Limb (tissue), 2 donors: Measurements from ENCODE around the gene RCE1.

Experiments used
- DNase-seq, 2 donors: peaks; one replicate each; pipeline ENCODE4 v3.0.0-alpha.2; 2016; ENCODE audit errors: extremely low spot score in 2 of 2

The RCE1 gene

DNA sequence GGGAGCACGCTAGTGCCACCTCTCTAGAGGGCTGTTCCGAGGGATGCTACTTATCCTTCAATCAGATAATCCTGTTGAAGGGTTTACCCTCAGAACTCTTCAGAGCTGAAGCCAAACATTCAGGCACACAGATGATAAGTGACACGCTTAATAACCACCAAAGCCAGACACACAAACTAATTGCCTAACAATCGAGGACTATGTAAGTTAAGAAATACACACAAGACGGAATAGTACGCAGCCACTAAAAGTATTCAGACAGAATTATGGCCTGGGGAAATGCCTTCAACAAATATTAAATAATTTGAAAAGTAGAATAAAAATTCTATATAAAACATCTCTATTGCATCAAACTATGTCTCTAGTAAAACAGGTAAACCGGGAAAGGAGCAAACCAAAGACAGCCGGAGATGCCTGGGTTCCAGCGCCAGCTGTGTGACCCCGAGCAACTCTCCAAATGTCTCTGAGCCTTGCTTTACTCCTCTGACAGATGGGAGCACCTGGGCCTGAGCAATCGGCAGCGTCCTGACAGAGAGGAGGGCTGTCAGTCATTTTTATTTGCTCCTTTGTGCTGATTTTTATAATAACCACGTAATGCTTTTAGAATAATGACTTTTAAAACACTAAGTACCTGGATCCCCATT lies 25.0 kb downstream of the RCE1 start:
- DNase-seq, result no peak

DNA sequence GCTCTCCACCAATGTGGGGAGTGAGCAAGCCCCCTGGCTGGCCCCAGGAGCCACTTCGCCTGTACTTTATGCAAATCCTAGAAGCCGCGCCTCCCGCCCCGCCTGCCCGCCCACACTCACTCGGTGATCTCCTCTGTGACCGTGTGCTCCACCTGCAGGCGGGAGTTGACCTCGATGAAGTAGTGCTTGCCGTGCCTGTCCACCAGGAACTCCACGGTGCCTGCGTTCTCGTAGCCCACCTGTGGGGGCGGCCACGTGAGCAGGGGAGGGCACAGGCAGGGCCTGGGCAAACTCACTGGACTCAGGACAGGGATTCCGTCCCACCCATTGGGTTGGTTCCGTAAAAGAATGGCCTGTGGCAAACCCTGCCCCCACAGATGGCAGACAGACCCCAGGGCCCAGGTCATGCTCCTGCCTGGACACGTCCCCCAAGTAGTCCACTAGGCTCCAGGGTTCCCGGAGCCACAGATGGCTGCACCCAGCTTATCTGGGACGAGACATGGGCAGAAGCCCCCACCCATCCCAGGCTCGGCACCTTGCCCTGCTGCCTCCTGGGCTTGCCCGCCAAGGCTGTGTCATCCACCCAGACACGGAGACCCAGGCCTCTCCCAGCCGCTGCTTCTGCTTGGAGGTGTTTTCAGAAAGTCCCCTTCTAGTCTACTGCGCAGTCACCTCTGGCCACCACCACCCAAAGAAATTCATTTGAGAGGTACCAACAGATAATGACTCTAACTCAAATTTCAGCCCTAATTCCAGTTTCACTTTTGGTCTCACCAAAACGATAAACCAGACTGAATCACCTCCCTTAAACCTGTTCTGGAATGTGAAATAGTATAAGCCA lies 25.7 kb downstream of the RCE1 start:
- no peak for DNase-seq

GRCh38 chr11:66869567-66869870 lies 26.3 kb downstream of the RCE1 start:
- DNase-seq, result no peak

- DNase-seq, result no peak
These were observed 26.9 kb downstream of the RCE1 start for GRCh38 chr11:66870131-66870530.

GRCh38 chr11:66870616-66871520 lies 27.6 kb downstream of the RCE1 start:
- no peak for DNase-seq

DNA sequence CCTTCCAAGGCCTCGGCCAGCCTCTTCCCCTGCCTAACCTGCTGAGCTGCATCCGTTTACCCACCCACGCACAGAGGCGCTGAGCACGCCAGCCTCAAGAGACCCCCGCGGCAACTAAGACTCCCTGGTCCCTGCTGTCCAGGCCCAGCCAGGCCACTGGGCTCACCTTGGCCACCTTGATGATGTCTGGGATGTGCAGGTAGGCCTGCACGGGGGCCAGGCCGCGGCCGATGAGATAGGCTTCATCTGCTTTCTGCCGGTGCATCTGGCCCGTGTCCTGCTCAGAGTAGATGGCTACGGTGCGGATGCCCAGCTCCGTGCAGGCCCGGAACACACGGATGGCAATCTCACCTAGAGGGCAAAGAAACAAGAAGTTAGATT lies 28.3 kb downstream of the RCE1 start:
- no peak for DNase-seq

DNA sequence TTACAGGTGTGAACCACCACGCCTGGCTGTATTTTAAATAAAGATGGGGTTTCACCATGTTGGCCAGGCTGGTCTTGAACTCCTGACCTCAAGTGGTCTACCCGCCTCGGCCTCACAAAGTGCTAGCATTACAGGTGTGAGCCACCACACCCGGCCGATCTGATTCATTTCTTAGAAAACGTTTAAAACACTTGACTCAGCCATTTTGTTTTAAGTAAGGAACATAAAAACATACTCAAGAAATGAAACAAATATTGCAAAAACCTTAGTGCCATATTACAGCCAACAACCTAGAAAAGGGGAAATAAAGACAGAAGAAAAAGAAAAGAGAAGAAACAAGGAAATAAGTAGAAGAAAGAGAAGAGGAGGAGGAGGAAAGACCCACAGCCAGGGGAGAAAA lies 31.0 kb downstream of the RCE1 start:
- DNase-seq, result no peak

DNA sequence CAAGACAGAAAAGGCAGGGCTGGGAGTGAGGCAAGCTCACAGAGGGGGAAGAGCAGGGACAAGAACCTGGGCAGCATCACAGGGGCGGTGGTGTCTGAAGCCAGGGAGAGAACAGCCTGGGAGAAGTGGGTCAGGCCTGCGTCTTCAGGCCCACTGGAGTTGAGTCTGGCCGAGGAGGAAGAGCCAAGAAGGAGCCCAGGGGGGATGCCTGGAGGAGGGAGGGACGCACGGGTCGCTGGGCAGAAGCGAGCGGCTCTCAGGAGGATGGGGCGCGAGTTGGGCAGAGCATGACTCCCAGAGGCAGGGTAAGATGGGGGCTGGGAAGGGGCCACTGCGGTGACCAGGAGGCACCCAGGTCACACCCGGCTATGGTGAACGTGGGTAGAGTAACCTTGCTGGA lies 32.1 kb downstream of the RCE1 start:
- DNase-seq, result no peak

DNA sequence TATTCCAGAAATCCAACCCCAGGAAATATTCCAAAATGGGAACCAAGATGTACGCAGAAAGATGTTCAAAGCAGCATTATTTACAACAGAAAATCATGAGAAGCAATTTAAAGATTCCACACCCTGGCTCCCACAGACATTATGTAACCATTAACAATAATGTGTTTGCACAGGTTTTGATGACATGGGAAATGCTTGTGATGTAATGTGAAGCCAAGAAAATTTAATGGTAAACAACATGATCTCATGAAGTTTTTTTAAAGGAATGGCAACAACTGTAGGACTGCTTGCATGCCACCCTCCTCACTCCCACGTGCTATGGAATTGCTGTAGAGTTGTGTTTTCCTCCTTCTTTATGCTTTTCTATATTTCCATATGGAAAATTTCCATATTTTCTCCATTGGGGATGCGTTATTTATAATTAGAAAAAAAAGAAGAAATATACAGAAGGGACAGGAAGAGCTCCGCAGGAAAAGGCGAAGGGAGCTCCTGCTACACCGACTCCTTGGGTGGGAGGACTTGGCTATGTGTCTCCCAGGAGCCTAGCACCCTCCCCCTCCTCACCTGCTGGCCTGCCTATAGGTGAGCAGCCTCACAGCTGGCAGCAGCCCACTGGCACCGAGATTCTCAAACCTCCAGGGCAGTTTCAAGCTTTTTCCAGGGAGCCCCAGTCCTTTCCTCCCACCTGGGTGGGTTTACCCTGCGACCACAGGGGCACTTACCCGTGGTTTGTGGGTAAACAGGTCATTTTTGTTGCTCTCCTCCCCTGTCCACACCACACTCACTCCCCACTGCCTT lies 34.5 kb downstream of the RCE1 start:
- no peak for DNase-seq

- peak in 1 of 2 donors; percentile 25 for DNase-seq
These were observed 35.2 kb downstream of the RCE1 start for GRCh38 chr11:66878474-66878873.

DNA sequence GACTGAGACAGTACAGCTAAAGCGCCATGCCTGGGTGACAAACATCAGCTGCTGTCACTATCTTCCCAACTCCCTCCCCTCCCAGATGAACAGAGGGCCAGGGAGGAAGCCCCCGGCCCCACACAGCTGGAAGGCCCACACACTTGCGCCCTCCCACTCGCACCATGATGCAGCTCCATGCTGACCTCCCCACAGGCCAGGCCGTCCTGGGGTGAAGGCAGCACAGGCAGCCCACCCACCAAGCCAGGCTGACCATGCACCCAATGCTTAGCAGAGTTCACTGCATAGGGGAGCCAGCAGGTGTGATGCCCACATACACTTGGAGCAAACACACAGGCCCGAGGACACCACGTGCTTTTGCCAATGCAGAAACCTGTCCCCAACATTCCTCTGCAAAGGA lies 35.8 kb downstream of the RCE1 start:
- DNase-seq, result no peak

GRCh38 chr11:66879583-66879982 lies 36.3 kb downstream of the RCE1 start:
- no peak for DNase-seq

DNA sequence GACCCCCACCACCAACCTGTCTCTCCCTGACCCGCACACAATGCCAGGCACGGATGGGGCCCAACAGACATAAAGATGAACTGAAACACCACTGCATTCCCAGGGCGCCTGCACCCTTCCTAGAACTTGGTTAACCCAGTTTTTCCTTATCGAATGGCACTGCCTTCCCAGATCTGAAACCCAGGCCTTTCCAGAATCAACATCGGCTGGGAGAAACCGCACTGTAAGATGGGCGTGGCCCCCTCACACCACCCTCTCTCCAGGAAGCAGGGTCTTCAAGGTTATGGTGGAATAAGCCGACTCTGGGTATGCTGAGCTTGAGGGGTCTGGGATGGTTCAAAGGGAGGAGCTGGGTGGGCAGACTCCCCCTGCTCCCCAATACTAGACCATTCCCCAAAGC lies 36.8 kb downstream of the RCE1 start:
- DNase-seq, result no peak

- DNase-seq, result no peak
These were observed 37.5 kb downstream of the RCE1 start for GRCh38 chr11:66880496-66881450.

GRCh38 chr11:66881451-66881835 lies 38.2 kb downstream of the RCE1 start:
- DNase-seq, result no peak

DNA sequence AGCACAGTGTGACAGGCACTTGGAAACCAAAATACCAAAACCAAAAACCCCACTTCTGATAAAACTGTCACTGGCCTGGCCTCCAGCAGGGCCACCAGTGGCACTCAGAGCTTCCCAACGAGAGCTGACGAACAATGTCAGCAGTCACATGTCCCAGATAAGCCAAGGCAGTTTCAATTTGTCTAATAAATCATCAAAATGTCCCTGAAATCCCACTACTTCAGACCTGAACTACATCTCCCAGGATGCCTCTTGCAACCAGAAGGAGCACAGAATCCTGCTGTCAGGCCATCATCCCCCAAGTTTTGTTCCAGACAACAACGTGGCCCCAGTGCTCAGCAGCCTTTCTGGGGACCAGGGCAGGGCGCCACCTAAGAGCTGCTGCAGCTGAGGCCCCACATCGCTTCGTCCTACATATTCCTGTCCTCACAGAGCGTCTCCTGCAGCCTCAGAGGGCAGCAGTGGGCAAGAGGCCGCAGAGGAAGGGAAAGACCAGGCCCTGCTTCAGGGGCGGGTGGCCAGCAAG lies 38.7 kb downstream of the RCE1 start:
- no peak for DNase-seq

- peak in 1 of 2 donors; percentile 68 for DNase-seq
These were observed 39.3 kb downstream of the RCE1 start for GRCh38 chr11:66882561-66883015.

- peak in 1 of 2 donors; percentile 84 for DNase-seq
These were observed 40.0 kb downstream of the RCE1 start for GRCh38 chr11:66883016-66883965.

DNA sequence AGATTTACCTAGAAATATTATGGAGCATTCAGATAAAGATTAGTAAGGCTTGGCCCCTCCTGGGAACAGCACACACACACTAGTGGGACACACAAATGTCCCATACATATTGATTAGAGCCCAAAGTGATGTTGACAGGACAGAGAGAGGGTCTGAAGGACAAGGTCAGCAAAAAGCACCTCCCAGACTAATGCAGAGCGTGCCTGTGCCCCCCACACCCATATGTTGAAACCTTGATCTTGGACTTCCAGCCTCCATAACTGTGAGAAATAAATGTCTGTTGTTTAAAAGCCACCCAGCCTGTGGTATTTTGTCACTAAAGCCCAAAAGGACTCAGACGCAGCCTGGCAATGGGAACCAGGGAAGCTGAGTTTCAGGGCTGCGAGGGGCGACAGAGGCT lies 41.2 kb downstream of the RCE1 start:
- DNase-seq, result no peak
